IMR-90 (cell line): ENCODE results near the gene PLAAT2. TPM values are rescaled to one million over a fixed set of nuclear protein-coding genes. Genes with fewer than 3 reads are reported as not detected.

Experiments
- ATAC-seq: fragments of 200-7000 bp; cut with Tn5 transposase; 2 replicates; pipeline ENCODE4 v1.9.1; 2020; ENCODE audit warnings: low read depth, mild to moderate bottlenecking, moderate library complexity
- BruUV-seq: library from RNA; stranded (reverse); fragments of 400-500 nt; replicated peaks from 2 replicates; lab custom pipeline; 2021; lab: Mats Ljungman, UMichigan
- CTCF ChIA-PET: fragments of 300-600 bp; formaldehyde crosslinking; extraction: SDS; loops from one replicate; lab custom pipeline; 2021; ENCODE audit warnings: antibody characterized with exemption; lab: Yijun Ruan, JAX
- POLR2A ChIA-PET: fragments of 300-600 bp; sonication (Branson Sonifier 250); formaldehyde crosslinking; loops from one replicate; lab custom pipeline; 2022; ENCODE audit warnings: antibody characterized with exemption; ENCODE audit not compliant: unreplicated experiment; lab: Charles Lee
- DNase-seq: peaks from one replicate; pipeline ENCODE4 v3.0.0; 2013
- H2AFZ ChIP-seq: replicated peaks from 2 replicates; pipeline ENCODE3; 2013; ENCODE audit warnings: low read length, mild to moderate bottlenecking; ENCODE audit not compliant: poor library complexity
- H2AK5ac ChIP-seq: 2 replicates; pipeline ENCODE4 v1.6.1; 2013; ENCODE audit warnings: low read depth, low read length, inconsistent platforms
- H2AK9ac ChIP-seq: replicated peaks from 2 replicates; pipeline ENCODE3; 2013; ENCODE audit warnings: mild to moderate bottlenecking, low read depth, low read length, moderate library complexity; ENCODE audit not compliant: poor library complexity
- H2BK120ac ChIP-seq: 2 replicates; pipeline ENCODE4 v1.6.1; 2013; ENCODE audit warnings: low read depth, low read length, inconsistent platforms
- H2BK15ac ChIP-seq: 3 replicates; pipeline ENCODE4 v1.6.1; 2013; ENCODE audit warnings: low read depth, low read length, inconsistent platforms
- H2BK20ac ChIP-seq: 2 replicates; pipeline ENCODE4 v1.6.1; 2013; ENCODE audit warnings: low read depth, mild to moderate bottlenecking, inconsistent platforms, low read length, moderate library complexity
- H2BK5ac ChIP-seq: 2 replicates; pipeline ENCODE4 v1.6.1; 2013; ENCODE audit warnings: mild to moderate bottlenecking, low read depth, low read length, inconsistent platforms; ENCODE audit not compliant: poor library complexity, severe bottlenecking
- H3K14ac ChIP-seq: replicated peaks from 2 replicates; pipeline ENCODE4 v1.6.1; 2013; ENCODE audit warnings: low read depth, low read length, inconsistent platforms
- H3K18ac ChIP-seq: 2 replicates; pipeline ENCODE4 v1.6.1; 2013; ENCODE audit warnings: low read depth, low read length, control low read depth
- H3K23ac ChIP-seq: 2 replicates; pipeline ENCODE4 v1.6.1; 2013; ENCODE audit warnings: low read depth, low read length, inconsistent platforms
- H3K27ac ChIP-seq: 2 replicates; pipeline ENCODE4 v1.5.1; 2013; ENCODE audit warnings: mild to moderate bottlenecking, control low read depth, low read length; ENCODE audit not compliant: insufficient read depth
- H3K27me3 ChIP-seq: 2 replicates; pipeline ENCODE4 v1.6.1; 2013; ENCODE audit warnings: low read length; ENCODE audit not compliant: control insufficient read depth, insufficient read depth
- H3K36me3 ChIP-seq: 2 replicates; pipeline ENCODE4 v1.6.1; 2013; ENCODE audit warnings: low read length, mixed read lengths; ENCODE audit not compliant: control insufficient read depth, insufficient read depth
- H3K4ac ChIP-seq: 2 replicates; pipeline ENCODE4 v1.6.1; 2013; ENCODE audit warnings: low read depth, low read length, inconsistent platforms
- H3K4me1 ChIP-seq: 2 replicates; pipeline ENCODE4 v1.6.1; 2013; ENCODE audit warnings: low read length, mixed read lengths; ENCODE audit not compliant: control insufficient read depth, insufficient read depth
- H3K4me2 ChIP-seq: 2 replicates; pipeline ENCODE4 v1.6.1; 2013; ENCODE audit warnings: low read depth, mild to moderate bottlenecking, control low read depth, low read length, moderate library complexity
- H3K4me3 ChIP-seq: 2 replicates; pipeline ENCODE4 v1.5.1; 2013; ENCODE audit warnings: low read depth, mild to moderate bottlenecking, control low read depth, low read length, moderate library complexity; ENCODE audit not compliant: insufficient read depth
- H3K56ac ChIP-seq: 2 replicates; pipeline ENCODE4 v1.6.1; 2013; ENCODE audit warnings: low read length, inconsistent platforms; ENCODE audit not compliant: insufficient read depth; ENCODE audit errors: extremely low read depth
- H3K79me1 ChIP-seq, 2 experiments: 2 replicates each; pipeline ENCODE4 v1.6.1; 2013; ENCODE audit warnings: low read length in 2 of 2, inconsistent platforms in 1 of 2, low read depth in 1 of 2
- H3K9ac ChIP-seq: 2 replicates; pipeline ENCODE4 v1.6.1; 2013; ENCODE audit warnings: low read depth, low read length, control low read depth
- H3K9me1 ChIP-seq: 2 replicates; pipeline ENCODE4 v1.6.1; 2013; ENCODE audit warnings: low read length, inconsistent platforms; ENCODE audit not compliant: insufficient read depth
- H3K9me3 ChIP-seq: 2 replicates; pipeline ENCODE4 v1.6.1; 2013; ENCODE audit warnings: low read length; ENCODE audit not compliant: control insufficient read depth, insufficient read depth
- H4K20me1 ChIP-seq: 2 replicates; pipeline ENCODE4 v1.6.1; 2013; ENCODE audit warnings: low read length, inconsistent platforms; ENCODE audit not compliant: insufficient read depth
- H4K5ac ChIP-seq: 2 replicates; pipeline ENCODE4 v1.6.1; 2013; ENCODE audit warnings: mild to moderate bottlenecking, low read depth, low read length, control low read depth
- H4K8ac ChIP-seq, 2 experiments: 2 replicates each; pipeline ENCODE4 v1.6.1; 2013; ENCODE audit warnings: low read depth in 2 of 2, low read length in 2 of 2, control low read depth in 1 of 2, inconsistent platforms in 1 of 2
- H4K91ac ChIP-seq: 2 replicates; pipeline ENCODE4 v1.6.1; 2013; ENCODE audit warnings: low read depth, low read length, inconsistent platforms; ENCODE audit not compliant: insufficient read depth
- CEBPB ChIP-seq: IDR thresholded peaks from 2 replicates; pipeline ENCODE4 v1.6.1; 2012; ENCODE audit warnings: low read depth, low read length, improper control_type of control experiment
- NFE2L2 ChIP-seq: fragments of 150-350 bp; IDR thresholded peaks from 2 replicates; pipeline ENCODE4 v1.6.1; 2016; ENCODE audit warnings: low read depth, mild to moderate bottlenecking, low read length
- POLR2A ChIP-seq: IDR thresholded peaks from 2 replicates; pipeline ENCODE4 v1.6.1; 2012; ENCODE audit warnings: mild to moderate bottlenecking, low read depth, low read length
- RAD21 ChIP-seq: IDR thresholded peaks from 2 replicates; pipeline ENCODE4 v1.6.1; 2012; ENCODE audit warnings: low read length, improper control_type of control experiment
- WGBS, 2 experiments: methylation state at CpG; one replicate each; pipeline versions ENCODE4 v1.1.5 to v1.1.7; 2013; ENCODE audit warnings: missing lambda C conversion rate in 2 of 2; ENCODE audit not compliant: insufficient read length in 1 of 2; ENCODE audit errors: extremely low coverage in 2 of 2; 5-methylcytosine and 5-hydroxymethylcytosine counted together
- dilution Hi-C: fragments of 300-500 bp; cut with HindIII; formaldehyde crosslinking; loops from one replicate; pipeline ENCODE4 v1.14.3; 2018; ENCODE audit warnings: low sequenced_read_pairs; ENCODE audit not compliant: unreplicated experiment
- in situ Hi-C: fragments of 300-500 bp; cut with MboI; formaldehyde crosslinking; loops from 3 replicates; pipeline ENCODE4 v1.14.3; 2019; ENCODE audit warnings: low sequenced_read_pairs, inconsistent platforms, mixed read lengths
- intact Hi-C: fragments of 100-400 bp; cut with micrococcal nuclease; formaldehyde crosslinking; loops from 2 replicates; pipeline ENCODE4 v1.10.0; 2022
- polyA plus RNA-seq, 3 experiments: library from polyadenylated mRNA; depleted of rRNA; stranded (reverse); fragments of >200 nt; gene quantifications; 2 replicates each; pipeline ENCODE4 v1.2.3, GENCODE V29; 2012; ENCODE audit warnings: low replicate concordance in 1 of 3
- total RNA-seq: library from RNA; depleted of rRNA; stranded (reverse); fragments of >200 nt; gene quantifications from 2 replicates; pipeline ENCODE4 v1.2.3, GENCODE V29; 2012

Gene PLAAT2
- total and polyA plus RNA-seq, 2 of the 4 experiments (the other 2 are of a cell fraction) = not detected

- Histone ChIP-seq H3K9ac (no peak overlapping the region), H3K4me2 (no peak overlapping the region), H3K14ac (no peak overlapping the region), H4K8ac (no peak overlapping the region), H4K20me1 (no peaks in the 10 kb centered on the region), H2AK5ac (no peak overlapping the region), H3K9me1 (peaks cover 3% of the 10 kb centered on the region; the same call in 1 of the 2 replicates), H2AFZ (no peak overlapping the region), H4K91ac (no peak overlapping the region), H2BK15ac (no peak overlapping the region), H3K4ac (no peak overlapping the region), H3K9me3 (no peaks in the 10 kb centered on the region), H3K23ac (no peak overlapping the region), H3K27me3 (peaks cover 24% of the 10 kb centered on the region), H2AK9ac (no peak overlapping the region), H3K4me3 (no peak overlapping the region), H3K56ac (no peak overlapping the region), H3K79me1 (no peaks in the 10 kb centered on the region), H3K4me1 (peaks cover 3% of the 10 kb centered on the region; the same call in 1 of the 2 replicates), H3K36me3 (no peaks in the 10 kb centered on the region), H2BK20ac (no peak overlapping the region), H3K27ac (no peak overlapping the region), H4K5ac (no peak overlapping the region), H2BK120ac (no peak overlapping the region), H2BK5ac (no peak overlapping the region), H3K18ac (no peak overlapping the region)
- intact Hi-C loops = no loop called here
- dilution Hi-C loops = no loop called here
- POLR2A ChIA-PET = no interaction called here
- CTCF ChIA-PET = no interaction called here
- no peak for TF ChIP-seq POLR2A
- no peak for TF ChIP-seq CEBPB
- TF ChIP-seq RAD21 = no peak
- no peak for TF ChIP-seq NFE2L2
- ATAC-seq (no peak), DNase-seq (no peak)
- WGBS, 2 experiments = no CpG with 5 or more reads among the region's 7 CpGs
- no TSS peak for BruUV-seq
- in situ Hi-C loops = no loop called here
These were observed 1.0 kb upstream of the PLAAT2 start for GRCh38 chr11:63564056-63564774.
